Gastroesophageal sphincter (tissue), 4 donors: ENCODE data around the gene WNT2. TPM values are rescaled to one million over a fixed set of nuclear protein-coding genes. Genes with fewer than 3 reads are reported as not detected.

Source experiments
- ATAC-seq: fragments of 150-250 bp; one replicate; pipeline ENCODE4 v1.9.1; 2016; ENCODE audit warnings: mild to moderate bottlenecking, moderate library complexity
- H3K27ac ChIP-seq, 4 donors: fragments of 200-600 bp; sonication (generic) in 3 of 4; 1 replicate in 3 of 4; 2 replicates in 1 of 4; pipeline ENCODE4 v1.5.1; 2016 to 2019
- H3K27me3 ChIP-seq: fragments of 200-600 bp; sonication (generic); one replicate; pipeline ENCODE4 v1.5.1; 2019
- H3K36me3 ChIP-seq, 2 donors: fragments of 200-600 bp; sonication (generic); one replicate each; pipeline ENCODE4 v1.5.1; 2019; ENCODE audit warnings: control low read depth in 1 of 2
- H3K4me1 ChIP-seq, 3 donors: fragments of 200-600 bp; sonication (generic); 1 replicate in 2 of 3; 2 replicates in 1 of 3; pipeline ENCODE4 v1.5.1; 2016 to 2019; ENCODE audit warnings: control low read depth in 2 of 3
- H3K4me3 ChIP-seq, 2 donors: fragments of 200-600 bp; sonication (generic); one replicate each; pipeline ENCODE4 v1.5.1; 2019; ENCODE audit warnings: mild to moderate bottlenecking in 1 of 2, moderate library complexity in 1 of 2
- H3K9me3 ChIP-seq, 3 donors: fragments of 200-600 bp; sonication (generic); one replicate each; pipeline ENCODE4 v1.5.1; 2017 to 2019; ENCODE audit warnings: control low read depth in 2 of 3
- EP300 ChIP-seq: sonication (generic); formaldehyde crosslinking; IDR thresholded peaks from one replicate; pipeline ENCODE4 v1.6.1; 2017; ENCODE audit warnings: antibody characterized with exemption, mild to moderate bottlenecking
- POLR2A ChIP-seq, 2 donors: fragments of 450-650 bp; IDR thresholded peaks; one replicate each; pipeline ENCODE4 v1.6.1; 2017; ENCODE audit warnings: antibody characterized with exemption in 2 of 2, mild to moderate bottlenecking in 2 of 2, moderate library complexity in 1 of 2
- POLR2AphosphoS5 ChIP-seq: sonication (generic); formaldehyde crosslinking; IDR thresholded peaks from one replicate; pipeline ENCODE4 v1.6.1; 2017; ENCODE audit warnings: antibody characterized with exemption
- WGBS, 2 donors: methylation state at CpG; one replicate each; pipeline ENCODE4 v1.1.5; 2018; ENCODE audit warnings: low coverage in 1 of 2; 5-methylcytosine and 5-hydroxymethylcytosine counted together
- total RNA-seq, 4 donors: library from RNA; depleted of rRNA; stranded (reverse); fragments of >200 nt; gene quantifications; one replicate each; pipeline ENCODE4 v1.1.0, GENCODE V29; 2016
- TF ChIP-seq, protein P1 (sequence below), 4 experiments: fragments of 200-600 bp in 2 of 4; fragments of 450-650 bp in 2 of 4; sonication (generic) in 1 of 4; IDR thresholded peaks; one replicate each; pipeline ENCODE4 v1.5.1; 2017 to 2019; ENCODE audit warnings: antibody characterized with exemption in 4 of 4, mild to moderate bottlenecking in 2 of 4, moderate library complexity in 2 of 4

The WNT2 gene
- total RNA-seq, 4 donors from 2014 or later: 0.54 to 1.3 (median 1.1) TPM; not detected in 1

DNA sequence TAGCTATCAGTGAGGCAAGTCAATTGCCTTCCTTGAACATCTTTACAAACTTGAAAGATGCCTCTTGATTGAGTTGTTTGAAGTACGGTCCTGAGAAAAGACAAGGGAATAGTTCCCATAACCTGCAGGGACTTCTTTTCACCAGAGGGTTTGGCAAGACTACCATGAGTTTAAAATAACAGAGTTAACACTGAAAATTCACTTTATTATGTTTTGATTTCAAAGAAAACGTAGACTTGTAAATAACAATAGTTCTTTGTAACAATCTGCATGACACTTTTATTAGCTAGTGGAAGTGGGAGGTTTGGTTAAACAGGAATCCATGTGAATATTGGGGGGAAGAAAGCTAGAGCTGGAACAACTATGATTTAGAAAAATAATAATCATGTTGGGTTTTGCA is 49.5 kb downstream of the WNT2 start:
- 59 to 60% methylated on average over 2 of the region's 2 CpGs for WGBS, 2 donors
- TF ChIP-seq POLR2A (IDR thresholded peaks at IDR 0.05) (no peak), POLR2AphosphoS5 (no peak), EP300 (no peak)
- TF ChIP-seq, protein P1, sequence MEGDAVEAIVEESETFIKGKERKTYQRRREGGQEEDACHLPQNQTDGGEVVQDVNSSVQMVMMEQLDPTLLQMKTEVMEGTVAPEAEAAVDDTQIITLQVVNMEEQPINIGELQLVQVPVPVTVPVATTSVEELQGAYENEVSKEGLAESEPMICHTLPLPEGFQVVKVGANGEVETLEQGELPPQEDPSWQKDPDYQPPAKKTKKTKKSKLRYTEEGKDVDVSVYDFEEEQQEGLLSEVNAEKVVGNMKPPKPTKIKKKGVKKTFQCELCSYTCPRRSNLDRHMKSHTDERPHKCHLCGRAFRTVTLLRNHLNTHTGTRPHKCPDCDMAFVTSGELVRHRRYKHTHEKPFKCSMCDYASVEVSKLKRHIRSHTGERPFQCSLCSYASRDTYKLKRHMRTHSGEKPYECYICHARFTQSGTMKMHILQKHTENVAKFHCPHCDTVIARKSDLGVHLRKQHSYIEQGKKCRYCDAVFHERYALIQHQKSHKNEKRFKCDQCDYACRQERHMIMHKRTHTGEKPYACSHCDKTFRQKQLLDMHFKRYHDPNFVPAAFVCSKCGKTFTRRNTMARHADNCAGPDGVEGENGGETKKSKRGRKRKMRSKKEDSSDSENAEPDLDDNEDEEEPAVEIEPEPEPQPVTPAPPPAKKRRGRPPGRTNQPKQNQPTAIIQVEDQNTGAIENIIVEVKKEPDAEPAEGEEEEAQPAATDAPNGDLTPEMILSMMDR (IDR thresholded peaks at IDR 0.05): no peak
- H3K4me3 ChIP-seq: no peak overlapping the region
- no peak overlapping the region for H3K27ac ChIP-seq
- ATAC-seq: no peak
- H3K9me3 ChIP-seq: no peaks in the 10 kb centered on the region
- no peaks in the 10 kb centered on the region for H3K27me3 ChIP-seq
- no peaks in the 10 kb centered on the region for H3K4me1 ChIP-seq
- no peaks in the 10 kb centered on the region for H3K36me3 ChIP-seq

- H3K36me3 ChIP-seq: no peaks in the 10 kb centered on the region
- H3K4me3 ChIP-seq: no peak overlapping the region
- H3K4me1 ChIP-seq: no peaks in the 10 kb centered on the region
- TF ChIP-seq, protein P1 (IDR thresholded peaks at IDR 0.05): no peak
- TF ChIP-seq POLR2A (IDR thresholded peaks at IDR 0.05) (no peak), EP300 (no peak), POLR2AphosphoS5 (no peak)
- WGBS, 2 donors: 88 to 94% methylated on average over 2 of the region's 2 CpGs
- no peaks in the 10 kb centered on the region for H3K9me3 ChIP-seq
- no peak for ATAC-seq
- no peaks in the 10 kb centered on the region for H3K27me3 ChIP-seq
- no peak overlapping the region for H3K27ac ChIP-seq
Observed at GRCh38 chr7:117272017-117272759, 50.7 kb downstream of the WNT2 start.

DNA sequence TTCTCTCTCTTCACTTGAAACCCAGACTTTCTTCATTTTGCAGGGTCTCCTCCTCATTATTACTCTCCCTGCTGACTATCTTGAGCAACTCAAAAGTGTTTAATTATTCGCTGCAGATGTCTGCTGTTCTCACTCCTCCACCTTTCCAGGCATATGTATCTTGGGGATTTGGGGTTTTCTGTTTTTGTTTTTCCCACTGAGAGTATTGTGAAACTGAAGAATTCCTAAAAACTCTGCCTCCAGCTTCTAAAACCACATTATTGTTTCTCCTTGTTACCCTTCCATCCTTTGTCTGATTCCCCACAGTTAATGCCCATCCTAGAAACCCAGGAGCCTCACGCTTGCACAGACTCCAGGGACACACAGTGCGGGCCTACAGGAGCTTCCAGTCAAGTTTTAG is 51.3 kb downstream of the WNT2 start:
- WGBS, 2 donors: 93 to 100% methylated on average over 3 of the region's 3 CpGs
- Histone ChIP-seq H3K4me1 (no peaks in the 10 kb centered on the region), H3K27ac (no peak overlapping the region), H3K9me3 (no peaks in the 10 kb centered on the region), H3K36me3 (no peaks in the 10 kb centered on the region), H3K4me3 (no peak overlapping the region), H3K27me3 (no peaks in the 10 kb centered on the region)
- ATAC-seq: no peak
- TF ChIP-seq POLR2A (IDR thresholded peaks at IDR 0.05) (no peak), EP300 (no peak), POLR2AphosphoS5 (no peak)
- TF ChIP-seq, protein P1 (IDR thresholded peaks at IDR 0.05): no peak

- TF ChIP-seq, protein P1 (IDR thresholded peaks at IDR 0.05): no peak
- no peak for TF ChIP-seq EP300
- no peak for TF ChIP-seq POLR2AphosphoS5
- no peak for TF ChIP-seq POLR2A (IDR thresholded peaks at IDR 0.05)
- Histone ChIP-seq H3K27me3 (no peaks in the 10 kb centered on the region), H3K4me1 (no peaks in the 10 kb centered on the region), H3K9me3 (peaks cover 0 to 4% (median 0%) of the 10 kb centered on the region in 3 donors), H3K4me3 (no peak overlapping the region), H3K27ac (no peak overlapping the region), H3K36me3 (no peaks in the 10 kb centered on the region)
- WGBS, 2 donors: 73 to 76% methylated on average over 6 to 8 of the region's 9 CpGs
- no peak for ATAC-seq
Observed at GRCh38 chr7:117270371-117270770, 52.5 kb downstream of the WNT2 start.

DNA sequence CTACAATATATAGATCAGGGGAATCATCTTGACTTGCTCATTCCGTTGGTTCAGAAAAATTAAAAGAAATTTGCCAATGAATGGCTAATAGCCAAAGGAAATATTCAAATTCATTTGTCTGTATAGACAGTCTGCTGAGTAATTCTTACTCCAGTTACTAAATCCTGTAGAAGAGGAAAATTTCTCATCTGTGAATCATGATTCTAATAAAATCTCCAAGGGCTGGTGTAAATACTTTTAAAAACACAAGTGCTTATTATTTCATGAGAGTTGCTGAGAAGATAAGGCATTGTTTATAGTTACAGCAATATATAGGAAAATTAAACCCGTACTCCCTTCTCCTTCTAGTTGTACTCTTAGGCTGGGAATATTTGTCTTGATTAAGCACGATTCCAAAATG is 53.0 kb downstream of the WNT2 start:
- peaks cover 0 to 4% (median 0%) of the 10 kb centered on the region in 3 donors for H3K9me3 ChIP-seq
- 44 to 92% methylated on average over 2 to 3 of the region's 3 CpGs for WGBS, 2 donors
- H3K27ac ChIP-seq: no peak overlapping the region
- TF ChIP-seq POLR2A (IDR thresholded peaks at IDR 0.05) (no peak), EP300 (no peak), POLR2AphosphoS5 (no peak)
- TF ChIP-seq, protein P1 (IDR thresholded peaks at IDR 0.05): no peak
- H3K4me3 ChIP-seq: no peak overlapping the region
- no peak for ATAC-seq
- H3K4me1 ChIP-seq: no peaks in the 10 kb centered on the region
- H3K36me3 ChIP-seq: no peaks in the 10 kb centered on the region
- H3K27me3 ChIP-seq: no peaks in the 10 kb centered on the region
